Esophagus muscularis mucosa (tissue), 3 donors: ENCODE data around the gene PHF21A.

Experiments used
- CTCF ChIP-seq, 3 experiments: fragments of 200-600 bp in 2 of 3; fragments of 450-650 bp in 1 of 3; sonication (generic) in 2 of 3; IDR thresholded peaks; one replicate each; pipeline ENCODE4 v1.5.1; 2017 to 2019; ENCODE audit warnings: antibody characterized with exemption in 3 of 3, mild to moderate bottlenecking in 2 of 3, moderate library complexity in 1 of 3
- POLR2AphosphoS5 ChIP-seq, 2 donors: sonication (generic); formaldehyde crosslinking; IDR thresholded peaks; one replicate each; pipeline ENCODE4 v1.6.1; 2017; ENCODE audit warnings: antibody characterized with exemption in 2 of 2

GRCh38 chr11:46006418-46007070 lies 114.7 kb downstream of the PHF21A start:
- TF ChIP-seq CTCF (IDR thresholded peaks at IDR 0.05) (peak; percentile 66 to 78 (median 69)), POLR2AphosphoS5 (IDR thresholded peaks at IDR 0.05) (no peak)
